ENCODE data around the gene REL. TPM values are rescaled to one million over a fixed set of nuclear protein-coding genes. Genes with fewer than 3 reads are reported as not detected.

The REL gene
- polyA plus RNA-seq, 1 of the 3 experiments (the other 2 are of a cell fraction): 0.59 TPM

- H3K27ac ChIP-seq (ENCODE audit: low read depth in 2 of 2, low read length in 1 of 2): no peak overlapping the region
- POLR2A ChIA-PET: no interaction called here
Measured at GRCh38 chr2:60857056-60857455, 24.3 kb upstream of the REL start.

More at GRCh38 chr2:60857056-60857455, 24.3 kb upstream of the REL start:
- Histone ChIP-seq H3K9me2 (no peaks in the 10 kb centered on the region), H3K4me3 (ENCODE audit: low read depth in 2 of 2, low read length in 1 of 2) (no peak overlapping the region), H4K20me1 (ENCODE audit: insufficient read depth) (no peaks in the 10 kb centered on the region), H3K4me1 (ENCODE audit: control insufficient read depth in 1 of 2, insufficient read depth in 2 of 2, low read depth in 1 of 2, low read length in 1 of 2) (no peaks in the 10 kb centered on the region), H3K27me3 (ENCODE audit: insufficient read depth) (no peaks in the 10 kb centered on the region; the same call in 1 of the 2 replicates), H2AFZ (ENCODE audit: low read depth) (no peak overlapping the region), H3K9ac (no peak overlapping the region), H3K79me2 (ENCODE audit: insufficient read depth) (no peaks in the 10 kb centered on the region), H3K4me2 (no peak overlapping the region), H3K36me3 (replicated peaks in 1 of 2; ENCODE audit: control insufficient read depth in 1 of 2, insufficient read depth in 2 of 2, low read length in 1 of 2) (no peaks in the 10 kb centered on the region), H3F3A (replicated peaks; ENCODE audit: insufficient read depth) (no peaks in the 10 kb centered on the region), H3K9me3 (no peaks in the 10 kb centered on the region)
- TF ChIP-seq FOSL2 (IDR thresholded peaks at IDR 0.05; ENCODE audit: borderline replicate concordance, low read depth) (no peak), CTCF (IDR thresholded peaks at IDR 0.05) (no peak), NRF1 (IDR thresholded peaks at IDR 0.05; ENCODE audit: low read depth, low read length) (no peak), IRF3 (IDR thresholded peaks at IDR 0.05; ENCODE audit: low read depth, low read length) (no peak), MEF2A (IDR thresholded peaks at IDR 0.05; ENCODE audit: borderline replicate concordance, low read depth) (no peak), FOXM1 (IDR thresholded peaks at IDR 0.05; ENCODE audit: low read depth) (no peak), RAD21 (IDR thresholded peaks at IDR 0.05; ENCODE audit: low read length) (no peak), TCF12 (IDR thresholded peaks at IDR 0.05) (no peak), TEAD4 (IDR thresholded peaks at IDR 0.05; ENCODE audit: borderline replicate concordance, insufficient read depth) (no peak), CHD2 (IDR thresholded peaks at IDR 0.05; ENCODE audit: low read length, partially characterized antibody) (no peak), EP300 (IDR thresholded peaks at IDR 0.05; ENCODE audit: borderline replicate concordance in 1 of 2, low read depth in 1 of 2, low read length in 1 of 2) (no peak), RFX5 (IDR thresholded peaks at IDR 0.05; ENCODE audit: low read length) (no peak), GATA2 (CRISPR knock-in tag; IDR thresholded peaks at IDR 0.05) (no peak), RXRA (IDR thresholded peaks at IDR 0.05; ENCODE audit: borderline replicate concordance, low read depth) (no peak)
- TF ChIP-seq, protein P1, sequence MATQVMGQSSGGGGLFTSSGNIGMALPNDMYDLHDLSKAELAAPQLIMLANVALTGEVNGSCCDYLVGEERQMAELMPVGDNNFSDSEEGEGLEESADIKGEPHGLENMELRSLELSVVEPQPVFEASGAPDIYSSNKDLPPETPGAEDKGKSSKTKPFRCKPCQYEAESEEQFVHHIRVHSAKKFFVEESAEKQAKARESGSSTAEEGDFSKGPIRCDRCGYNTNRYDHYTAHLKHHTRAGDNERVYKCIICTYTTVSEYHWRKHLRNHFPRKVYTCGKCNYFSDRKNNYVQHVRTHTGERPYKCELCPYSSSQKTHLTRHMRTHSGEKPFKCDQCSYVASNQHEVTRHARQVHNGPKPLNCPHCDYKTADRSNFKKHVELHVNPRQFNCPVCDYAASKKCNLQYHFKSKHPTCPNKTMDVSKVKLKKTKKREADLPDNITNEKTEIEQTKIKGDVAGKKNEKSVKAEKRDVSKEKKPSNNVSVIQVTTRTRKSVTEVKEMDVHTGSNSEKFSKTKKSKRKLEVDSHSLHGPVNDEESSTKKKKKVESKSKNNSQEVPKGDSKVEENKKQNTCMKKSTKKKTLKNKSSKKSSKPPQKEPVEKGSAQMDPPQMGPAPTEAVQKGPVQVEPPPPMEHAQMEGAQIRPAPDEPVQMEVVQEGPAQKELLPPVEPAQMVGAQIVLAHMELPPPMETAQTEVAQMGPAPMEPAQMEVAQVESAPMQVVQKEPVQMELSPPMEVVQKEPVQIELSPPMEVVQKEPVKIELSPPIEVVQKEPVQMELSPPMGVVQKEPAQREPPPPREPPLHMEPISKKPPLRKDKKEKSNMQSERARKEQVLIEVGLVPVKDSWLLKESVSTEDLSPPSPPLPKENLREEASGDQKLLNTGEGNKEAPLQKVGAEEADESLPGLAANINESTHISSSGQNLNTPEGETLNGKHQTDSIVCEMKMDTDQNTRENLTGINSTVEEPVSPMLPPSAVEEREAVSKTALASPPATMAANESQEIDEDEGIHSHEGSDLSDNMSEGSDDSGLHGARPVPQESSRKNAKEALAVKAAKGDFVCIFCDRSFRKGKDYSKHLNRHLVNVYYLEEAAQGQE (IDR thresholded peaks at IDR 0.05; ENCODE audit: low read depth, low read length): no peak
- TF ChIP-seq, protein P2, sequence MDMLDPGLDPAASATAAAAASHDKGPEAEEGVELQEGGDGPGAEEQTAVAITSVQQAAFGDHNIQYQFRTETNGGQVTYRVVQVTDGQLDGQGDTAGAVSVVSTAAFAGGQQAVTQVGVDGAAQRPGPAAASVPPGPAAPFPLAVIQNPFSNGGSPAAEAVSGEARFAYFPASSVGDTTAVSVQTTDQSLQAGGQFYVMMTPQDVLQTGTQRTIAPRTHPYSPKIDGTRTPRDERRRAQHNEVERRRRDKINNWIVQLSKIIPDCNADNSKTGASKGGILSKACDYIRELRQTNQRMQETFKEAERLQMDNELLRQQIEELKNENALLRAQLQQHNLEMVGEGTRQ (IDR thresholded peaks at IDR 0.05; ENCODE audit: borderline replicate concordance, low read depth, low read length): no peak
- no peak for DNase-seq
- WGBS (ENCODE audit: low lambda C conversion rate): 80% methylated on average over 4 of the region's 4 CpGs
- CTCF ChIA-PET: no interaction called here

All from SK-N-SH (cell line).